Activated naive CD4-positive, alpha-beta T cell treated with anti-CD3 and anti-CD28 coated beads, Interleukin-2, amount 50 U/mL, for 16 hours (primary cell): ENCODE results near the gene CSDE1.
"Not testable (repeated sequence)": the region's sequence is repeated elsewhere in the genome, so short reads cannot be mapped to it uniquely, and the experiment has no call there.

Source experiments
- DNase-seq: peaks from one replicate; pipeline ENCODE4 v3.0.0-alpha.2; 2020

CSDE1 gene

DNA sequence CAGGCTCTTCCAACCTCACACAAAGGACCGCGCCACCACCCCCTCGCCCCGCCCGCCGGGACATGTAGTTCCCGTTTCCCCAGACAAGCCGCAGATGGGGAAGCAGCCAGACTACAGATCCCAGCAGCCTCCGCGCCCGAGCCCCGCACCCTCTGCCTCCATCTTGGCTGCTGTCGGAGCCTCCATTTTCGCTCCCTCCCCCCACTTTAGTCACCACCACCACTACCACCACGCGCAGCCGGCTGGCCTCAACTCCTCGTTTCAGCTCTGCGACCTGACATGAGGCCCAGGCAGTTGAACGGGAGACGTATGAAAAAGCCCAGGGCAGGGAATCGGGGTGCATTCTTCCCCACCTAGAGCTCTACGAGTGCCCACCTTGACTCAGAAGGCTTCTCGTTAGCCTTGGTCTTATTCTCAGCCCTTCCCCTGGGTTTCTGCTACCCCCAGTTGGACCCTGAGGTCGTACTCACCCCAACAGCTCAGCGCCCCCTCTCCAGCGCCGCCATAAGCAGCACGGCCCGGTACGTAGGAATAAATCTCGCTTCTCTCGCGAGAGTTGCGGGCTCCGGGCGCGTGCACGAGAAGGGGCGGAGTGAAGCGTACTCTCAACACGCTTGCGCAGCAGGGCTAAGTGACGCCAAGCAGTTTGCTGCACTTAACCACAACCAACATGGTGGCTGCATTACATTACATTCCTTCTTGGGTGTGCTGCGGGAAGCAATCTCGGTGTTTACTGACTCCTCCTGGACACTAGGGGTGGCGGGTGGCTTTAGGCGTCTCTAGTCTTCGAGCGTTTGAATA lies at the start of gene CSDE1:
TSS of gene CSDE1 (minus strand) at position 530 of the 801 bp plus-strand sequence. CDS start 18,094 bp downstream, outside the sequence.
- DNase-seq: peak; percentile 95

DNA sequence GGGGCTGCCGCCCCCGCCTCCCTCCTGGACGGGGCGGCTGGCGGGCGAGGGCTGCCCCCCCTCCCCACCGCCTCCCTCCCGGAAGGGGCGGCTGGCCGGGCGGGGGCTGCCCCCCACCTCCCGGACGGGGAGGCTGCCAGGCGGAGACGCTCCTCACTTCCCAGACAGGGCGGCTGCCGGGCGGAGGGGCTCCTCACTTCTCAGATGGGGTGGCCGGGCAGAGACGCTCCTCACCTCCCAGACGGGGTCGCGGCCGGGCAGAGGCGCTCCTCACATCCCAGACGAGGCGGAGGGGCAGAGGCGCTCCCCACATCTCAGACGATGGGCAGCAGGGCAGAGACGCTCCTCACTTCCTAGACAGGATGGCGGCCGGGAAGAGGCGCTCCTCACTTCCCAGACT lies 46.7 kb upstream of the CSDE1 start:
- DNase-seq: not testable (repeated sequence)

DNA sequence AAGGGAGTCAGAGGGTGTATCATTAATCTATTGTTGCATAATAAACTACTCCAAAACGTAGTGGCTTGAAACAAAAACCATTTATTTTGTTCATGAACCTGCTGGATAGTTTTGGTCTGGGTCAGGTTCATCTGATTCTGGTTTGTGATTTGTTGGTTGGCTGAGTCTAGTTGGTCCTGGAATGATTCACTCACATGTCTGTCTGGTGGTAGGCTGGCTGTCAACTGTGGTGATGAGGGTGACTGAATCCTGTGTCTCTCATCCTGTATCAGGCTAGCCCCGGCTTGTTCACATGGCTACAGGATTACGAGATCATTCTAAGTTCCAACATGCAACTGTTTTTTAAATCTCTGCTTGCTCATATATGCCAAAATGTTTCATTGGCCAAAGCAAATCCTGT lies 45.2 kb upstream of the CSDE1 start:
- no peak for DNase-seq

DNA sequence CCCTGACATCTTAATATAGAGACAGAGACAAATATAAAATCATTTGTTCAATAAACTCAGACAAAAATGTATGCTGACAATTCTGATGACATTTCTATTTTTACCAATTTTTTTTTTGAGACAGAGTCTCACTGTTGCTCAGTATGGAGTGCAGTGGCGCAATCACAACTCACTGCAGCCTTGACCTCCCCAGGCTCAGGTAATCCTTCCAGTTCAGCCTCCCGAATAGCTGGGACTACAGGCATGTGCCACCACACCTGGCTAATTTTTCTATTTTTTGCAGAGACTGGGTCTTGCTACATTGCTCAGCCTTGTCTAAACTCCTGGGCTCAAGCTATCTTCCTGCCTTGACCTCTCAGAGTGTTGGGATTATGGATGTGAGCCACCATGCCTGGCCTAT lies 36.3 kb upstream of the CSDE1 start:
- DNase-seq: no peak

DNA sequence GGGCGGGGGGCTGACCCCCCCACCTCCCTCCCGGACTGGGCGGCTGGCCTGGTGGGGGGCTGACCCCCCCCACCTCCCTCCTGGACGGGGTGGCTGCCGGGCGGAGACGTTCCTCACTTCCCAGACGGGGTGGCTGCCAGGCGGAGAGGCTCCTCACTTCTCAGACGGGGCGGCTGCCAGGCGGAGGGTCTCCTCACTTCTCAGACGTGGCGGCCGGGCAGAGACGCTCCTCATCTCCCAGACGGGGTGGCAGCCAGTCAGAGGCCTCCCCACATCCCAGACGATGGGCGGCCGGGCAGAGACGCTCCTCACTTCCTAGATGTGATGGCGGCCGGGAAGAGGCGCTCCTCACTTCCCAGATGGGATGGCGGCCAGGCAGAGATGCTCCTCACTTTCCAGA lies 32.8 kb upstream of the CSDE1 start:
- not testable (repeated sequence) for DNase-seq

DNA sequence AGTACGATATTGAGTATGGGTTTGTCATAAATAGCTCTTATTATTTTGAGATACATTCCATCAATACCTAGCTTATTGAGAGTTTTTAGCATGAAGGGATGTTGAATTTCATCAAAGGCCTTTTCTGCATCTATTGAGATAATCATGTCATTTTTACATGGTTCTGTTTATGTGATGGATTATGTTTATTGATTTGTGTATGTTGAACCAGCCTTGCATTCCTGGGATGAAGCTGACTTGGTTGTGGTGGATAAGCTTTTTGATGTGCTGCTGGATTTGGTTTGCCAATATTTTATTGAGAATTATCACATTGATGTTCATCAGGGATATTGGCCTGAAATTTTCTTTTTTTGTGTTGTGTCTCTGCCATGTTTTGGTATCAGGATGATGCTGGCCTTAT lies 28.7 kb upstream of the CSDE1 start:
- not testable (repeated sequence) for DNase-seq

DNA sequence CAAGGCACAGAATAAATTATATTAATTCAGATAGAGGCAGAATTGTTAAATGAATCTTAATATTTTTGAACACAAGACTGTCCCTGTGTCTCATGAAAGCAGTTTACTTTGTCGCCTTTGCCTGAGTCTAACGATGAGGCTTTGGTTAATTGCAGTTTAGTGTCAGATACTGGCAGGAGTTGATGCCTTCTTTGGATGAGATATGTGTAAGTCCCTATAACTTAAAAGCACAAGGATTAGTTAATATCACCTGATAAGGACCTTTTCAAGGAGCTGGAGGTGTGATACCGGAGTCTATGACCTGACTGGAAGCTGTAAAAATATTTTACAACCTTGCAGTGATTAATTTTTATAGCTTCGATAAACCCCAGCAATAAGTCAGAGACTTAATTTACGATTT lies 24.7 kb upstream of the CSDE1 start:
- DNase-seq: no peak

DNA sequence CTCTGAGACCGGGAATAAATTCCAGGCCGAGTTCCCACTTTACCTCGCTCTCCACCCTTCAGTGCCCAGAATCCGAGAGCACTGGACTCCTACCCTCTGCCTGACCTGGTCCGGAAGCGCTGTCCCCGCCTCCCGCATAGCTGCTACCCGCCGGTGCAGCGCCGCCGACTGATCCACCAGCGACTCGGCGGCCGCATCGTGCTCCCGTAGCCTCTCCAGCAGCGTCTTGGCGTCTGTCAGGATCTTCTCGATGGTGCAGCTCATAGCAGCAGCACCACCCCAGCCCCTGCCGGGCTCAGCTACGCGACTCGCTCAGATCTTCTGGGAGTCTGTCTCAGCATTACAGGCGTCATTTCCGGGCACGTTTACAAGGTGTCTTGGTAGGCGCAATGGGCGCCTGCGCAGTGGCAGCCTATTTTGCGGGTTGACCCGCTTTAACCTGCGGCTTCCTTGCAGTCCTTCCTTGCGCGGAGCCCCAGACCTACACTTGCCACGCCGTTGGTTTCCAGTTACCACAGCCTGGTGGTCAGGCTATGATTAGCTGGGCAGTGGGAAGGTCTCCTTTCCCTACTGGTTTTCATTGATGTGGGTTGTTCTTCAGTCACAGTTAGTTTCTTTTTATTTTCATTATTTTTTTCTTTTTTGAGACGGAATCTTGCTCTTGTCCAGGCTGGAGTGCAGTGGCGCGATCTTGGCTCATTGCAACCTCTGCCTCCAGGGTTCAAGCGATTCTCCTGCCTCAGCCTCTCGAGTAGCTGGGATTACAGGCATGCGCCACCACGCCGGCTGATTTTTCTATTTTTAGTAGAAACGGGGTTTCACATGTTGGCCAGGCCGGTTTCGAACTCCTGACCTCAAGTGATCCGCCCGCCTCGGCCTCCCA lies 22.8 kb upstream of the CSDE1 start, which contains the start of gene SIKE1:
TSS of gene SIKE1 (minus strand) at position 342 of the 883 bp plus-strand sequence. CDS start at position 264, 78 bp downstream.
- peak; percentile 94 for DNase-seq

DNA sequence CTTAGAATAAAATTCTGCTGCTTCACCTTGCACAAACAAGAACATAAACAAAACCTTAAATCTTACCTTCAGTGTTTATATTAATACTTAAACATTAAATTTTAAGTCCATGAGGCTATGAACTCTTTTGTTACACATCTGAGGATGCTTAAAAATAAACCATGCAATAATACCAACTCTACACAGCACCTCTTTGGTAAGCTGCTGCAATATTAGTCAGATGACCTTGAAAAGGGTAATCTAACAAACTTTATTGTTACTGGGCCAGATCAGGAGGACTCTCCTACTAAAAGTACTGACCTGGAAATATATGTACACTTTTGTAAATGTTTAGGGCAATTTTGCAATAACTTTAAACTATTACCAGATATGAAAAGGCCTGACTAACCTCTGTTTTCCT lies 21.9 kb upstream of the CSDE1 start:
- no peak for DNase-seq

DNA sequence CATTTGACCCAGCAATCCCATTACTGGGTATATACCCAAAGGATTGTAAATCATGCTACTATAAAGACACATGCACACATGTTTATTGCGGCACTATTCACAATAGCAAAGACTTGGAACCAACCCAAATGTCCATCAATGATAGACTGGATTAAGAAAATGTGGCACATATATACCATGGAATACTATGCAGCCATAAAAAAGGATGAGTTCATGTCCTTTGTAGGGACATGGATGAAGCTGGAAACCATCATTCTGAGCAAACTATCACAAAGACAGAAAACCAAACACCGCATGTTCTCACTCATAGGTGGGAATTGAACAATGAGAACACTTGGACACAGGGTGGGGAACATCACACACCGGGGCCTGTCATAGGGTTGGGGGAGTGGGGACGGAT lies 18.9 kb upstream of the CSDE1 start:
- not testable (repeated sequence) for DNase-seq

DNA sequence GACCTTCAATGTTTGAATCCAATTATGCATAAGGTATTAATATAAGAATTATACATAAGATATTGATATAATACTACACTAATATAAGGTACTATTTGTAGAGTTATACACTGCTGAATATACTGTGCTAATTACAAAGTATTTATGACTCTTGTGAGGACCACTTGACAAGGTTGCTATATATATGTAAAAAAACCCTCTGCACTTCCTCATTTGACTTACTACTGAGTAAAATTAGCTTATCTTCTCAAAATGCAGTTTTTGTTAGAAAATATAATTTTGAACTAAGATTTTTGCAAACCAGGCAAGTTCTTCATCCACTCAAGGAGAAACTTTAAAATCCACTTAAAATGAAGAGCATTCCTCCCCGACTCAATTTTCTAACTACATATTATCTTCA lies 14.2 kb upstream of the CSDE1 start:
- DNase-seq: no peak

DNA sequence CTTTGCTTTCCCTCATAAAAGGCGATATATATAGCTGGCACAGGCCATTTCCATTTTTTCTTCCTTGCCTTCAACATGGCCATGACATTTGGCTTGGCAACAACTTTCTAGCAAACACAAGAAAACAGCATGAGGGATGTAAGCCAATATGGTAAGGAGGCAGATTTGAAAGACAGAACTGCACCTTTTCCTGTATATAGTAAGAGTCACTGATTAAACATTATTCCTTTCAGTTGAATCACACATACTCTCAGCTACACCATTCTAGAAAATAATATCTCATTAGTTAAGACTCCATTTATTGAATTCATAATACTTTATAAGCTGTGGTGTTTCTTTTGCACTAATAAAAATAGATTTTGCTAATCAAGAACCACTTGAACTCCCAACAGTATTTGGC lies 13.2 kb upstream of the CSDE1 start:
- DNase-seq: no peak

DNA sequence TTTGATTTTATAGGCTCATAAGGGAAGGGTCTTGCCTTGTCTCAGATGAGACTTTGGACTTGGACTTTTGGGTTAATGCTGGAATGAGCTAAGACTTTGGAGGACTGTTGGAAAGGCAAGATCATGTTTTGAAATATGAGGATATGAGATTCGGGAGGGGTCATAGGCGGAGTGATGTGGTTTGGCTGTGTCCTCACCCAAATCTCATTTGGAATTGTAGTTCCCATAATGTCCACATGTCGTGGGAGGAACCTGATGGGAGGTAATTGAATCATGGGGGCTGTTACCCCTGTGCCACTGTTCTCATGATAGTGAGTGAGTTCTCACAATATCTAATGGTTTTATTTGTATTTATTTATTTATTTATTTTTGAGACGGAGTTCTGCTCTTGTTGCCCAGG lies 6.9 kb upstream of the CSDE1 start:
- no peak for DNase-seq

DNA sequence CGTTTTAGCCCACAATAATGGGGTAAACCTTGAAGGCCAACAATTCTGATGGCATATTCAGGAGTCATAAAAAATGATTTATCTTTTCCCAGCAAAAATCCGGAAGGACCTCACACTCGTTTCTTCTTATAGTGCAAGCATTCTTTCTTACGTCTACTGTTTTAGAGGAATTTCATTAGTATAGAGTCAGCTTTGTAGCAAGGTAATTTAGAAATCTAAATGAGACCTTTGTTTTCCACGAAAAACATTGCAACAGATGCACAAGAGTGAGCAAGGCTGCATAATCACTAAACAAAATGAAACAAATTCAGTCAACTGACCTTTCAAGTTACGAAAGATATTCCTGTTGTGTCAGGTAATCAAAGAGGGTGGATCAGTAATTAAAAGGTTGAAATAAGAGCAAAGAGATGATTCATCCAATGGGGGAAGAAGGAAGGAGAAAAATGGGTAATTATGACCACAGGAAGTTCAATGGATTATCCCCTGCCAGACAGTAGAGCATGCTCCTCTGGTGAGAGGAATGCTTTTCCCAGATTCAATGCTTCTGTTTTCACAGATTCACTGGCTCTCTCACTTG lies 560 bp upstream of the CSDE1 start:
- no peak for DNase-seq

DNA sequence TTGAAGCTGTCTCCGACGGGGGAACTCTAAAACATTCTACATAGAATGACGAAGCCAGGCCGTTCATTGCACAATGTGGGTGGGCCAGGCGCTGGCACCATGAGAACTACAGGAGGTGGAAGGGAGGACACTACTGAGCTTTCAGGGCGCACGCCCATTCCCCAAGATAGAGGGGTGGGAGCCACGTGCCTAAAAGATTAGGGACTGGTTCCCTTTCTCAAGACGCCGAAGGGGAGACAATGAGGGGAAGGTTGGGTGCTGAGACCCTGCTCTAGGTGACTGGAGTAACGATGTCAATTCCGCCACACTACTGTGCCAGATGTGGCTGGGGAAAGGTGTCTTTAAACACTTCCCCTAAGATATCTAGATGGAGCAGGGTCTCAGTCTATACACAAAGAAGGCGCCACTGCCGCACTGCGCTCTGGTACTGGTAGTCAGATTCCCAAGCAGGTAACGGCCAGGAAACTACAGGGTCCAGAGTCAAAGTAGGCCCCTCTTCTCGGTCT lies 782 bp downstream of the CSDE1 start:
- peak; percentile 21 for DNase-seq

DNA sequence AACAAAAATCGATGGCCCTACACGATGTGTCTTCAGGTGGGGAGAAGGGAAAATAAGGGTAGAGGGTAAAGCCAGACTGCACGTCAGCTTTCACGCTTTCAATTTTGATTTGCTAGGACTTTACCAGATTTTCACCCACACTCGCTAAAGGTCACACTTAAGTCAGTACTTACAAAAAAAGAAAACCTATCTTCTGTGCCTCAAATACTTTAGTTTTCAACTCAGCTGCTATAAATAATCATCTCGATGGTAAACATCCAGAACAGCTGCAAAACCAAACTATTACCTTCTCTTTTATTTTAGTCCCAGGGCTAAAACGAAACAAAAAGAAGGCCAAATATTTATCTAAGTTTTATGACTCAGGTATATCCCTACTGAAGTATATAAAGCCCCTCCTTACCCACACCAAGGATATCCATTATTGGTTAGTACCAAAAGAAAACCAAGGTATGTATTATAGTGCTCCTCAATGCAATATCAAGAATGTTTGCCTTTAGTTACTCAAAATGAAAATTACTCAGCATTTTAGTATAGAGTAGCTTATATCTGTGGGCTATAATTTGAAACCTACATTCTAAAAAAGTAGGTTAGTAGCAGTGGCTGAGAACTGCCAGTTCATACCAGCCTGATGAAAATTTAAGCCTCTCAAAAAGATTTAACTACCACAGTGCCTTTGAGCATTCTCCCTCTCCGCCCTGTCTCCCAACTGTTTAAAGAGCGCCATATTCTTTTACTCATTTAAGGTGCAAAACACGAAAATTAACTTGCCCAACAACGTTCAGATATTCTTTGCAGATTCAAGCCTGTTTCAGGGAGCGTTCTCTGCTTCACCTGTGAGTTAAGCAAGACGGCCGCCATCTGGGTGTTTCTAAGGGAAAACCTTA lies 1.5 kb downstream of the CSDE1 start:
- no peak for DNase-seq

DNA sequence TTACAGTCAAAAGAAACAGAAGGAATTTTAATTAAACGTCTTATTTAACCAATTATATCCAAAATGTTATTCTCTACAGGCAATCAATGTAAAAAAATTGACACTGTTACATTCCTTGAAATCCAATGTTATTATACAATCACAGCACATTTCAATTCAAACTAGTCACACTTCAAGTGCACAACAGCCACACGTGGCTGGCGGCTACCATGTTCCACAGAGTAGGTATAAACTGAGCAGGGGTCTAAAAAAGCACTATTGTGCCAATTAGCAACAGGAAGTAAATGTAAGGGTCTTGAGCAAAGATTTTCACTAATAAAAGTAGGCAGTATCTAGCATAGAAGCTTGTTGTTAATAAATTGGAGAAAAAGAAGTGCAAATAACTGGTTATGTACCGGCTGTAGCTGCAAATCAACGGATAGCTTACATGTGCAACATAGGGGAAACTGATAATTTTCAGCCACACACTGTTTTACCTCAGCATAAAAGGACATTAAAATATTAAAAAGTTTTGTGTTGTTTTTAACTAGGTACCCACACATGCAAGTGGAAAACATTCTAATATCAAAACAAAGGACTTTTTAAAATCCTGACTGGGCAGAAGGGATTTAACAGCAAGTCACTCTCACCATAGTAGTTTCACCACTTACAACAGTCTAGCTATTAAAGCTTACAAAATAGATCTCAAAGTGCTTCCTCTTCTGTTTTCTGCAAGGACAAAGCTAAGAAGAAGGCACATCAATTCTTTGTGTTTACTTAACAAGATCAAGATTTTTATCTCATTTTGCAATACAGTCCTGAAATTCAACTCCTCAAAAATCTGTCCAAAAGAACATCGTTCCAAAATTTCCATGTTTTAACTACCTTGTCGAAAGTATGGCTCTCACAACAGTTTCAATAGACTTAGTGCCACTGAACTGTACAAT lies 2.5 kb downstream of the CSDE1 start:
- DNase-seq: no peak

DNA sequence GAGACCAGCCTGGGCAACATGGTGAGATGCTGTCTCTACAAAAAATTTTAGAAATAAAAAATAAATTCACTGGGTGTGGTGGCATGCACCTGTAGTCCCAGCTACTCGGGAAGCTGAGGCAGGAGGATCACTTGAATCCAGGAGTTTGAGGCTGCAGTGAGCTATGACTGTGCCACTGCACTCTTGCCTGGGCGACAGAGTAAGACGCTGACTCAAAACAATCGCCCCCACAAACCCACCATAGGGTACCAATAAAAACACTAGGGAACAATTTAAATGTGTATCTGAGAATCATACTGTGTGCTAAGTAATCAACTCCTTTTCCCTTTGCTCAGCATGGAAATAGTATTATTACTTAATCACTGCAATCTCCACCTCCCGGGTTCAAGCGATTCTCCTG lies 4.1 kb downstream of the CSDE1 start:
- DNase-seq: not testable (repeated sequence)

DNA sequence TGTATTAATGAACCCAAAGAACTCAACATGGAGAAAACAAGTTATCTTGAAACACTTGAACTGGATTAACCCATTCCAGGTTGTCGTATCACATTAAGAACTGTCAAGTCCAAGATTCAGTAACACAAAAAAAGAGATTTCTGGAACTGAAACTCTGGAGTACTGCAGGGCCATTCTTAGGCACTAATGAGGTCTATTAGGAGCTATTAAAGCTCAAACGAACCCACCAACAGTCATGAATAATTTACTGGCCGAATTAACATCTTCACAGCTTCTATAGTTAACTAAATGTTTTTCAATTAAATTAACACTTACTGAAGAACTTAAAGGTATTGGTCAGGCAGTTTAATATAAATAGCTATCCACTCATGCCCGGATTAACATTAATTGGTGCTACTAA lies 4.6 kb downstream of the CSDE1 start:
- no peak for DNase-seq

DNA sequence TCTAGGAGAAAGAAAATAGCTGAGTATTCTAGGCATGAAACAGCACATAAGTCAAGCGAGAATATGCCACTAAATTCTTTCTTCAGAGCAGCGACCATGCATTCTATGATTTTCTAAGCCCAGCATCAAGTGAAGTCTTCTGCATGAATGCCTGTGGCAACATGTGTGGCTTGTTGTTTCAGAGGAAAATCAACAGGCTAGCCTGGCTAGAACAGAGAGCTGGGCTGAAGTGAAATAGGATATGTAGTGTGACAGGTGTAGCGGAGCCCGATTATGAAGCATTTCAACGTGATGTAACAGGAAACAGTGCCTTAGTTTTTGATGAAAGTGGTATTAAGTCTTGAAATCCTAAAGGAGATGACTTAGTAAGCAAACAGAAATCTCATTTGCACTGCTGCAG lies 7.0 kb downstream of the CSDE1 start:
- no peak for DNase-seq

DNA sequence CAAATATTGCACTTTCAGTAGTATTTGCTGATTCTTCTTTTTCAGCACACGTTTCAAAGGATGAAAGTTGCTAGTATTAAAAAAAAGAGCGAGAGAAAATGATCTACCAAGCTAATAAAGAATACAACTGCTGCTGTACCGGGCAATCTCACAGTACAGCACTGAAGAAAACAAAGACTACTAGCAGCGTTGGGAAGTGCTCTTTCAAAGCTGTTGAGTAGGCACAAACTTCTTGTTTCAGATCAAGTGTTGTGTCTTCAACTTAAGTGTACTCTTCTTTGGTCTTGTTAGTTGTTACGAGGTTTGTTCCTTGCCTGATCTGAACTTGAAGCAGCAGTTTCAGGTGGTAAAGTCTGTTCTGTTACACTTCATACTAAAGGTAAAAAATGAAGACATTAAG lies 7.9 kb downstream of the CSDE1 start:
- no peak for DNase-seq
